Astrocyte (in vitro differentiated cells and primary cell): ENCODE data around the gene TIAL1. TPM values are rescaled to one million over a fixed set of nuclear protein-coding genes. Genes with fewer than 3 reads are reported as not detected.

Experiments used
- DNase-seq: peaks from one replicate; pipeline ENCODE4 v3.0.0-alpha.2; 2010; ENCODE audit warnings: low read depth
- FAIRE-seq: peaks from 2 replicates; lab custom pipeline; 2011; peaks lifted over from hg19 to GRCh38; lab: Jason Lieb, UNC
- H2AFZ ChIP-seq: 2 replicates; pipeline ENCODE4 v1.6.0; 2012; ENCODE audit warnings: low read depth, low read length, inconsistent platforms
- H3K27ac ChIP-seq: 2 replicates; pipeline ENCODE4 v1.5.1; 2011; ENCODE audit warnings: low read depth, low read length, inconsistent platforms
- H3K27me3 ChIP-seq: 2 replicates; pipeline ENCODE4 v1.6.0; 2011; ENCODE audit warnings: low read length, inconsistent platforms; ENCODE audit not compliant: insufficient read depth
- H3K36me3 ChIP-seq: 2 replicates; pipeline ENCODE4 v1.5.1; 2011; ENCODE audit warnings: low read length, inconsistent platforms; ENCODE audit not compliant: insufficient read depth
- H3K4me1 ChIP-seq: 2 replicates; pipeline ENCODE4 v1.5.1; 2011; ENCODE audit warnings: low read length, inconsistent platforms; ENCODE audit not compliant: insufficient read depth
- H3K4me2 ChIP-seq: 2 replicates; pipeline ENCODE4 v1.6.0; 2012; ENCODE audit warnings: low read length, inconsistent platforms
- H3K4me3 ChIP-seq: 2 replicates; pipeline ENCODE4 v1.5.1; 2011; ENCODE audit warnings: low read depth, mild to moderate bottlenecking, low read length, inconsistent platforms; ENCODE audit not compliant: insufficient read depth
- H3K79me2 ChIP-seq: 2 replicates; pipeline ENCODE4 v1.6.0; 2012; ENCODE audit warnings: mild to moderate bottlenecking, low read length, inconsistent platforms; ENCODE audit not compliant: insufficient read depth
- H3K9ac ChIP-seq: 2 replicates; pipeline ENCODE4 v1.6.0; 2012; ENCODE audit warnings: mild to moderate bottlenecking, low read length, inconsistent platforms
- H3K9me3 ChIP-seq: 2 replicates; pipeline ENCODE4 v1.5.1; 2012; ENCODE audit warnings: low read depth, mild to moderate bottlenecking, low read length, inconsistent platforms; ENCODE audit not compliant: insufficient read depth
- H4K20me1 ChIP-seq: 2 replicates; pipeline ENCODE4 v1.6.0; 2012; ENCODE audit warnings: low read length, inconsistent platforms; ENCODE audit not compliant: insufficient read depth
- H3K27ac Mint-ChIP-seq: one replicate; pipeline ENCODE4 v1.8.0; 2021; ENCODE audit warnings: mild to moderate bottlenecking, mixed read lengths; ENCODE audit not compliant: unreplicated experiment
- H3K27me3 Mint-ChIP-seq: one replicate; pipeline ENCODE4 v1.8.0; 2021; ENCODE audit warnings: low read depth, mixed read lengths; ENCODE audit not compliant: unreplicated experiment
- H3K36me3 Mint-ChIP-seq: one replicate; pipeline ENCODE4 v1.8.0; 2021; ENCODE audit warnings: low read depth, mixed read lengths; ENCODE audit not compliant: unreplicated experiment
- H3K4me1 Mint-ChIP-seq: one replicate; pipeline ENCODE4 v1.8.0; 2021; ENCODE audit warnings: low read depth, mixed read lengths; ENCODE audit not compliant: unreplicated experiment
- H3K4me3 Mint-ChIP-seq: one replicate; pipeline ENCODE4 v1.8.0; 2021; ENCODE audit warnings: mild to moderate bottlenecking, moderate library complexity, mixed read lengths; ENCODE audit not compliant: unreplicated experiment
- H3K9me3 Mint-ChIP-seq: one replicate; pipeline ENCODE4 v1.8.0; 2021; ENCODE audit warnings: mild to moderate bottlenecking, mixed read lengths; ENCODE audit not compliant: unreplicated experiment
- CTCF ChIP-seq: IDR thresholded peaks from 2 replicates; pipeline ENCODE4 v1.5.1; 2011; ENCODE audit warnings: low read depth, mild to moderate bottlenecking, inconsistent platforms, low read length, moderate library complexity; ENCODE audit not compliant: insufficient read depth
- EZH2 ChIP-seq: IDR thresholded peaks from 2 replicates; pipeline ENCODE4 v1.6.1; 2012; ENCODE audit warnings: mild to moderate bottlenecking, low read length, inconsistent platforms; ENCODE audit not compliant: insufficient read depth
- total RNA-seq: library from RNA; stranded (reverse); gene quantifications from 2 replicates; pipeline ENCODE4 v1.2.1, GENCODE V29; 2021

Gene TIAL1
- total RNA-seq, 1 donor from 2014 or later: 155 TPM

GRCh38 chr10:119633538-119634218 is 36.9 kb upstream of the TIAL1 start:
- Histone ChIP-seq H3K4me1 (no peaks in the 10 kb centered on the region), H4K20me1 (no peaks in the 10 kb centered on the region), H3K27me3 (no peaks in the 10 kb centered on the region), H3K9me3 (no peaks in the 10 kb centered on the region), H3K27ac (no peak overlapping the region), H3K4me2 (no peak overlapping the region), H3K79me2 (no peaks in the 10 kb centered on the region), H2AFZ (no peak overlapping the region), H3K4me3 (no peak overlapping the region), H3K36me3 (no peaks in the 10 kb centered on the region), H3K9ac (no peak overlapping the region)
- peaks cover 1% of the 10 kb centered on the region for H3K4me1 Mint-ChIP-seq
- no peak overlapping the region for H3K4me3 Mint-ChIP-seq
- H3K9me3 Mint-ChIP-seq: no peaks in the 10 kb centered on the region
- TF ChIP-seq EZH2 (no peak), CTCF (no peak)
- FAIRE-seq (no peak), DNase-seq (no peak)
- no peaks in the 10 kb centered on the region for H3K36me3 Mint-ChIP-seq
- no peak overlapping the region for H3K27ac Mint-ChIP-seq
- peaks cover 3% of the 10 kb centered on the region for H3K27me3 Mint-ChIP-seq

- FAIRE-seq: no peak
- H3K27ac ChIP-seq: no peak overlapping the region
- no peak for TF ChIP-seq CTCF
- no peak for TF ChIP-seq EZH2
- no peaks in the 10 kb centered on the region for H3K9me3 Mint-ChIP-seq
- no peaks in the 10 kb centered on the region for H3K4me1 ChIP-seq
- H2AFZ ChIP-seq: no peak overlapping the region
- no peaks in the 10 kb centered on the region for H3K27me3 ChIP-seq
- peaks cover 1% of the 10 kb centered on the region for H3K4me1 Mint-ChIP-seq
- no peak overlapping the region for H3K4me3 ChIP-seq
- H3K79me2 ChIP-seq: no peaks in the 10 kb centered on the region
- no peak for DNase-seq
- no peaks in the 10 kb centered on the region for H3K9me3 ChIP-seq
- no peak overlapping the region for H3K27ac Mint-ChIP-seq
- no peak overlapping the region for H3K4me3 Mint-ChIP-seq
- peaks cover 6% of the 10 kb centered on the region for H3K27me3 Mint-ChIP-seq
- no peaks in the 10 kb centered on the region for H3K36me3 Mint-ChIP-seq
- H4K20me1 ChIP-seq: no peaks in the 10 kb centered on the region
- no peaks in the 10 kb centered on the region for H3K36me3 ChIP-seq
- H3K4me2 ChIP-seq: no peak overlapping the region
- no peak overlapping the region for H3K9ac ChIP-seq
Measured at GRCh38 chr10:119630300-119630699, 33.5 kb upstream of the TIAL1 start.

- no peak for TF ChIP-seq CTCF
- no peak for TF ChIP-seq EZH2
- H3K4me1 Mint-ChIP-seq: peaks cover 5% of the 10 kb centered on the region
- Histone ChIP-seq H2AFZ (no peak overlapping the region), H3K27ac (no peak overlapping the region), H3K4me1 (no peaks in the 10 kb centered on the region), H3K27me3 (no peaks in the 10 kb centered on the region), H4K20me1 (no peaks in the 10 kb centered on the region), H3K79me2 (no peaks in the 10 kb centered on the region), H3K4me2 (no peak overlapping the region), H3K36me3 (no peaks in the 10 kb centered on the region), H3K9me3 (no peaks in the 10 kb centered on the region), H3K9ac (no peak overlapping the region), H3K4me3 (no peak overlapping the region)
- H3K9me3 Mint-ChIP-seq: no peaks in the 10 kb centered on the region
- DNase-seq: no peak
- no peak for FAIRE-seq
- no peak overlapping the region for H3K4me3 Mint-ChIP-seq
- no peaks in the 10 kb centered on the region for H3K36me3 Mint-ChIP-seq
- peaks cover 6% of the 10 kb centered on the region for H3K27me3 Mint-ChIP-seq
- H3K27ac Mint-ChIP-seq: no peak overlapping the region
Measured at GRCh38 chr10:119625570-119626280, 29.0 kb upstream of the TIAL1 start.
